Kidney tubule cell (primary cell): Measurements from ENCODE around the gene NHSL1.

Experiments
- DNase-seq: peaks from one replicate; pipeline ENCODE4 v3.0.0-alpha.2; 2018; ENCODE audit warnings: low spot score

Gene NHSL1

DNA sequence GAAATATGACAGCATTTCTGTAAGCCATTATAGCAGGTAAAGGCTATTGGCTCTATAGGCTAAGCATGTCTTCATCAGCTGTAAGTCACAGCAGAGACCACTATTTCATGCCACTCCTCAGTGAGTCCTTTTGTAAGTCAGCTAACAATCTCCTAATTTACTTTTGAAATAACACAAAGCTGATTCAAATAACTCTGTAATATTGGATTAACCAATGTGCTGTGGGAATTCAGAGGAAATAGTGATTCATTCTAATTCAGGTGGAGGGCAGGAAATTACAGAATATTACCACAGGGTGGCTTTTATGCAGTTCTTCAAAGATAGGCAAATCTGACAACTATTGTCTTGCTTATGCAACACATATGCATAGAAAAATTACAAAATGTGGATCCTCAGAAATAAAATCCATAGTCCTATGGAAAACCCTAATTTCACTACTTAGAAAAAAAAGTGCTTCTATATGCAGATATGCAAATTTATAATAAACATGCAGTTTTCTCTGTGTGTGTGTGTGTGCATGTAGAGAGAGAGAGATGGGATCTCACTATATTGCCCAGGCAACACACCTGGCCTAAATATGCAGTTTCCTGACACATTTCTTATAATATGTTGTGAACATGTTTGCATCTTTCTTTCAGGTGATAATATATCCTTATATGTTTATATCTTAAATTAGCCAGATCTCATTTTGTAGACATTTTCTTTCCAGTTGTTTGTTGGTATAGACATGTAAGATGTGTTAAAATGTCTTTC is 126.4 kb downstream of the NHSL1 start:
- peak; percentile 35 for DNase-seq
